SK-N-MC (cell line): ENCODE results near the gene ACOXL.

ENCODE experiments used
- EZH2 ChIP-seq: fragments of 200-600 bp; sonication (generic); IDR thresholded peaks from one replicate; pipeline ENCODE4 v1.6.1; 2017; ENCODE audit warnings: antibody characterized with exemption
- POLR2AphosphoS5 ChIP-seq: IDR thresholded peaks from 2 replicates; pipeline ENCODE4 v1.6.1; 2012; ENCODE audit warnings: mild to moderate bottlenecking, low read depth, low read length, borderline replicate concordance

DNA sequence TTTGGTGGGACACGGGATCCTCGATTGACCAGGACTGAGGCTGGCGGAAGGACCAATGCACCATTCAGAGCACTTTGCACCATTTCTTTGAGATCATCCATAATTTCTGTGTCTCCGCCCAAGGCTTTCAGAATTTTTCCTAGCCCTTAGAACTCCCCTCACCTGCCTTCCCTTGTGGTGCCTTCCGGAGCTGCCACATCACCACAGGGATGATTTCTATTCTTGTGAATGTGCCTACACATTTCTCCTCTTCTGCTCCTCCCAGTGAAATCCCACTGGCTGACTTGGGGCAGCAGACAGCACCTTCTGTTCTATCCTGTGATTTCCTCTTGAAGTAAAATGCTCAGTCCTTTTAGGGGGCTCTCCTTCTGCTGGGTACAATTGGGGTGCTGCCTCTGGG lies 11.2 kb downstream of the ACOXL start:
- TF ChIP-seq EZH2 = no peak
- TF ChIP-seq POLR2AphosphoS5 = no peak
